Erythroblast (primary cell): ENCODE measurements around the gene CLIP3.
"Not testable (repeated sequence)": the region's sequence is repeated elsewhere in the genome, so short reads cannot be mapped to it uniquely, and the experiment has no call there.

Experiments used
- DNase-seq, 2 experiments: peaks; one replicate each; lab custom pipeline; 2025; lab: John Stamatoyannopoulos, UW
- GATA1 ChIP-seq: IDR thresholded peaks from 2 replicates; pipeline ENCODE4 v1.6.1; 2011; ENCODE audit warnings: low read depth, mild to moderate bottlenecking, control low read depth, low read length, moderate library complexity
- POLR2A ChIP-seq: IDR thresholded peaks from 2 replicates; pipeline ENCODE4 v1.6.1; 2011; ENCODE audit warnings: mild to moderate bottlenecking, low read length

CLIP3 gene

DNA sequence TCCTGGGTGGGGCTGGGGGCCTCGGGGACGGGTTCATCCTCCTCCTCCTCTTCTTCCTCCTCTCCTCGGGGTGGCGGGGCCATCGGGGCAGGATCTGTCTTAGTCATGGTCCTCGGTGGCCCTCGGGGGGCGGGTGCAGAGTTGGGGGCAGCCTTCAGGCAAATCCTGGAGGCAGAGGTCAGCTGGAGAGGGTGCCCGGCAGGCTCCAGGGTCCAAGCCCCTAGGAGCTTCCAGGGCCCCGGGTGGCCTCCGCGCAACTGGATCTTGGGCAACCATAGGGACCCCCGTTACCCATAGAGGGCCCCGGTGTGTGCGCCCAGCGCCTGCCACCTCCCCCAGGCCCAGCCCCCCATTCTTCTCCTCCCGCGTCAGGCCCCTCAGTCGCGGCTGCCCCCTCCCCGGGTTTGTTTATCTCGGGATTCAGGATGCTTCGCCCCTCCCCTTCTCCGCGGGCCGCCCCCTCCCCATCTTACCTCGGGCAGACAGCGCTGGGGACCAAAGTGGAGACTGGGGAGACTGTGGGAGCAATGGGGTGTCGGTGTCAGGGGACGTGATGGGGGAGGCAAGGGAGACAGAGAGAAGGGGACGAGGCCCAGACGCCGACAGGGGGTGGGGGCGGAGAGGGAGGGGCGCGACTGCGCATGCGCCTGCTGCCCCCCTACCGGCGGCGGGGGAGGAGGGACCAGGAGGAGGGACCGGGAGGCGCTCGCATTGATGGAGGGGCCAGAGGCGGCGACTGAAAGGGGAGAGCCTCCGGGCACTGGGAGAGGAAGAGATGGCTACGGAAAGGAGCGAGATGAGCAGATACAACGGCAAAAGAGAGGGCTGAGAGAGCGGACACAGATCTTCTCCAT is at the start of gene CLIP3:
Gene CLIP3, minus strand, starts transcription at position 623 of the 854 bp plus-strand sequence. Its CDS starts 516 bp downstream, at position 107.
- TF ChIP-seq GATA1 (no peak), POLR2A (no peak)
- peak; percentile 28 to 33 for DNase-seq

GRCh38 chr19:36081894-36082293 is 49.2 kb upstream of the CLIP3 start:
- no peak for TF ChIP-seq GATA1
- no peak for TF ChIP-seq POLR2A
- DNase-seq: no peak

DNA sequence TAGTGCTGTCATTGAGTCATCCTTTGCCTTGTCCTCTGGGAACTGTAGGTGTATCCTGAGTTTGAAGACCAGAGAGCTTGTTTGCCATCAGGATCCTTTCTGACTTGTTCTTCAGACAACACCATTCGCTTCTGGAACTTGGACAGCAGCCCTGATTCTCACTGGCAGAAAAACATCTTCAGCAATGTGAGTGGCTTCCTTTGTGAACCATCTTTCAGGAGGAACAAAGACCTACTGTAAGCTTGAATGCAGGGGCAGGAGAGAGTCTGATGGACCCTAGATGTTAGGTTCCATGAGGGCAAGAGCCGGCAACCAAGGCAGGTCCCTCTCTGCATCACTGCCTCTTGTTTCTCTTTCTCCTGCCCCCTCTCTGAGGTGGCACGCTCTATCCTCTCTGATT is 48.7 kb upstream of the CLIP3 start:
- DNase-seq: no peak
- TF ChIP-seq GATA1: no peak

DNA sequence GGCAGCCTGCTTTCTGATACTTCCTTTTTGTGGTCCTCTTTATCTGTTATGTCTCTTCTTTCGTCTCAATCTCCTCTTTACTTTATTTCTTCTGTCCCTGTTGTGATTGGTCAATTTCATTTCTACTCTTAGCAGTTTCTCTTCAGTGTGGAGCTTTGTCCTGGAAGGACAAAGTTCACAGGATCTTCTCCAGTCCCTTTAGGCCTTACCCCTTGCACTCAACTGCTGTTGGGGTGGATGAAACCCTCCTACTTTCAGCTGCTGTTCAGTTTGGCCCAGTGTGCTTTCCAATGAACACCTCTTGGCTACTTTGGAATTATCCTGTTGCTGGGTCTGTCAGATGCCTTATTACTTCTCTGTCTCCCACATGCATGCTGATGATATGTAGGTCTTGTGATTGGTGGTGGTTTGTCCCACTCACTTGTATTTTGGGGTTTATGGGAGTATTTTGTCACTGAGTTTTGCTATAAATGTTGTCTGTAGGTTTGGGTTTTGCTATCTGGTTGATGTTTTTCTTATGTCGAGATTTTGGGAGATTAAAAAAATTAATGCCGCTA is 46.8 kb upstream of the CLIP3 start:
- TF ChIP-seq POLR2A: no peak
- no peak for DNase-seq

DNA sequence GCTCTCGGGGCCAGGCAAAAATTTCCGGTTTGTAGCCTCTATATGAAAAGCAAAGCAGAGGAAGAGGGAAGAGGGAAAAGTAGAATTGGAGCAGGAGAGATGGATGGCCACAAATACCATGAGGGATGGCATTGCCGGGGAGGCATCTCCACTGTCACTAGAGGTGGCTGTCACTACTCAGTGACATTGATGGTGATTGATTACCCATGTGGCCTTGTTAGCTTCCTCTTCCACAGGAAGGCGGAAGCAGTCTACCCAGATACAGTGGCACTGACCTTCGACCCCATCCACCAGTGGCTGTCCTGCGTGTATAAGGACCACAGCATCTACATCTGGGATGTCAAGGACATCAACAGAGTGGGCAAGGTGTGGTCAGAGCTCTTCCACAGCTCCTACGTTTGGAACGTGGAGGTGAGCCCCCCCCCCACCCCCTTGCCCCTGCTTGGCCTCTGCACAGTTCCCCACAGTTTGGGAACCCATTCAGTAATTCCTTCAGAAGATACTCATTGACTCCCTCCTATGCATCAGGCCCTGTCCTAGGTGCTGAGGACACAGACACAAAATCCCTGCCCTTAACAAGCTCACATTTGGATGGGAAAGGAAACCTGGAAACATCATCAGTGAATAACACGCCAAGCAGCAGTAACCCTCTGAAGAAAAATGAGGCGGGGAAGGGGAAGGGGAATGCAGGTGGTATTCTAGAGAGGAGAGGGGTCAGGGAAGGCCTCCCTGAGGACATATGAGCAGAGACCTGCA is 40.6 kb upstream of the CLIP3 start:
- DNase-seq: no peak

GRCh38 chr19:36072081-36072480 is 39.4 kb upstream of the CLIP3 start:
- no peak for TF ChIP-seq GATA1

More for the DNA sequence above, 40.6 kb upstream of the CLIP3 start:
- TF ChIP-seq POLR2A: no peak
- no peak for TF ChIP-seq GATA1

GRCh38 chr19:36068810-36069499 is 36.3 kb upstream of the CLIP3 start:
- not testable (repeated sequence) for DNase-seq

More at GRCh38 chr19:36072081-36072480, 39.4 kb upstream of the CLIP3 start:
- no peak for DNase-seq

GRCh38 chr19:36067681-36068080 is 35.0 kb upstream of the CLIP3 start:
- DNase-seq: no peak
- no peak for TF ChIP-seq GATA1
- no peak for TF ChIP-seq POLR2A

- no peak for DNase-seq
- TF ChIP-seq POLR2A: no peak
- no peak for TF ChIP-seq GATA1
Observed at GRCh38 chr19:36064826-36065225, 32.2 kb upstream of the CLIP3 start.

GRCh38 chr19:36061367-36061766 is 28.7 kb upstream of the CLIP3 start:
- DNase-seq: no peak
- TF ChIP-seq GATA1 (no peak), POLR2A (no peak)

- peak; percentile 30 to 37 for DNase-seq
- no peak for TF ChIP-seq GATA1
- no peak for TF ChIP-seq POLR2A
Observed at GRCh38 chr19:36060430-36060829, 27.8 kb upstream of the CLIP3 start.

DNA sequence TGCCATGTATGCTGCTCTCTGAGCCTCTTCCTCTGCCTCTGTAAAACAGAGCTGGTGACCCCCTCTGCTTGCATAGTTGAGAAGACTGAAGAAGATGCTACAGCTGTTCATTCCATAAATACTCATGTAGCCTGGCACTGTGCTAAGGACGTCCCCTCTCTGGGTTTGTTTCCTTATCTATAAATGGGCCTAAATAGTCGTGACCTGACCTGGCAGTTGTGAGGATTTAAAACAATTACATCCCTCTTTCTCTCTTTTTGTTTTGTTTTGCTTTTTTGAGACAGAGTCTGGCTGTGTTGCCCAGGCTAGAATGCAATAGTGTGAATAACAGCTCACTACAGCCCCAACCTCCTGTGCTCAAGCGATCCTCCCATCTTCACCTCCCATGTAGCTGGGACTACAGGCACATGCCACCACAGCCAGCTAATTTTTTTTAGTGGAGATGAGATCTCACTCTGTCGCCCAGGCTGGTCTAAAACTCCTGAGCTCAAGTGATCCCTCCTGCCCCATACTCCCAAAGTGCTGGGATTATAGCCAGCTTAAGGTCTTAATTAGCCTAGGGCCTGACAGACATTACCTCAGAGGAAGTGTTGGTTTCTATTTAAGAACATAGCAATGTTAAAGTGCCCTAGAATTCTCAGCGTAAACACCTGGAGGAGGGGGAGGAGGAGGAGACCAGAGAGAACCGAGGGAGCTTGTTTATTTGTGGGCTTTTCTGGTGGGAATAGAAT is 26.7 kb upstream of the CLIP3 start:
- TF ChIP-seq POLR2A (no peak), GATA1 (no peak)

More for the DNA sequence above, 26.7 kb upstream of the CLIP3 start:
- DNase-seq: no peak
